Measurements from ENCODE around the gene UPK1A. TPM values are rescaled to one million over a fixed set of nuclear protein-coding genes. Genes with fewer than 3 reads are reported as not detected.

Gene UPK1A
- total and polyA plus RNA-seq, 9 of the 15 experiments (the other 6 are each of a cell fraction or from before 2014, with no cell fraction given), result 0.06 to 0.13 TPM; not detected in 7

- TF ChIP-seq, protein P1, sequence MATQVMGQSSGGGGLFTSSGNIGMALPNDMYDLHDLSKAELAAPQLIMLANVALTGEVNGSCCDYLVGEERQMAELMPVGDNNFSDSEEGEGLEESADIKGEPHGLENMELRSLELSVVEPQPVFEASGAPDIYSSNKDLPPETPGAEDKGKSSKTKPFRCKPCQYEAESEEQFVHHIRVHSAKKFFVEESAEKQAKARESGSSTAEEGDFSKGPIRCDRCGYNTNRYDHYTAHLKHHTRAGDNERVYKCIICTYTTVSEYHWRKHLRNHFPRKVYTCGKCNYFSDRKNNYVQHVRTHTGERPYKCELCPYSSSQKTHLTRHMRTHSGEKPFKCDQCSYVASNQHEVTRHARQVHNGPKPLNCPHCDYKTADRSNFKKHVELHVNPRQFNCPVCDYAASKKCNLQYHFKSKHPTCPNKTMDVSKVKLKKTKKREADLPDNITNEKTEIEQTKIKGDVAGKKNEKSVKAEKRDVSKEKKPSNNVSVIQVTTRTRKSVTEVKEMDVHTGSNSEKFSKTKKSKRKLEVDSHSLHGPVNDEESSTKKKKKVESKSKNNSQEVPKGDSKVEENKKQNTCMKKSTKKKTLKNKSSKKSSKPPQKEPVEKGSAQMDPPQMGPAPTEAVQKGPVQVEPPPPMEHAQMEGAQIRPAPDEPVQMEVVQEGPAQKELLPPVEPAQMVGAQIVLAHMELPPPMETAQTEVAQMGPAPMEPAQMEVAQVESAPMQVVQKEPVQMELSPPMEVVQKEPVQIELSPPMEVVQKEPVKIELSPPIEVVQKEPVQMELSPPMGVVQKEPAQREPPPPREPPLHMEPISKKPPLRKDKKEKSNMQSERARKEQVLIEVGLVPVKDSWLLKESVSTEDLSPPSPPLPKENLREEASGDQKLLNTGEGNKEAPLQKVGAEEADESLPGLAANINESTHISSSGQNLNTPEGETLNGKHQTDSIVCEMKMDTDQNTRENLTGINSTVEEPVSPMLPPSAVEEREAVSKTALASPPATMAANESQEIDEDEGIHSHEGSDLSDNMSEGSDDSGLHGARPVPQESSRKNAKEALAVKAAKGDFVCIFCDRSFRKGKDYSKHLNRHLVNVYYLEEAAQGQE (IDR thresholded peaks at IDR 0.05; ENCODE audit: borderline replicate concordance), result no peak
- TF ChIP-seq, protein P1 (CRISPR knock-in tag; IDR thresholded peaks at IDR 0.05; ENCODE audit: low read depth), result peak; percentile 30; the same call in 1 of the 2 replicates
- no peak for TF ChIP-seq DNMT1 (IDR thresholded peaks at IDR 0.05)
- peak; percentile 97 for TF ChIP-seq E2F8 (IDR thresholded peaks at IDR 0.05; ENCODE audit: low read depth, partially characterized antibody)
- no peak for TF ChIP-seq ADNP (tag; IDR thresholded peaks at IDR 0.05)
- TF ChIP-seq TGIF2 (CRISPR knock-in tag; IDR thresholded peaks at IDR 0.05), result no peak
- peak; percentile 100 for TF ChIP-seq ATF1 (CRISPR knock-in tag; IDR thresholded peaks at IDR 0.05)
- peak; percentile 100 for TF ChIP-seq ATF1 (tag; IDR thresholded peaks at IDR 0.05)
- TF ChIP-seq, protein P2, sequence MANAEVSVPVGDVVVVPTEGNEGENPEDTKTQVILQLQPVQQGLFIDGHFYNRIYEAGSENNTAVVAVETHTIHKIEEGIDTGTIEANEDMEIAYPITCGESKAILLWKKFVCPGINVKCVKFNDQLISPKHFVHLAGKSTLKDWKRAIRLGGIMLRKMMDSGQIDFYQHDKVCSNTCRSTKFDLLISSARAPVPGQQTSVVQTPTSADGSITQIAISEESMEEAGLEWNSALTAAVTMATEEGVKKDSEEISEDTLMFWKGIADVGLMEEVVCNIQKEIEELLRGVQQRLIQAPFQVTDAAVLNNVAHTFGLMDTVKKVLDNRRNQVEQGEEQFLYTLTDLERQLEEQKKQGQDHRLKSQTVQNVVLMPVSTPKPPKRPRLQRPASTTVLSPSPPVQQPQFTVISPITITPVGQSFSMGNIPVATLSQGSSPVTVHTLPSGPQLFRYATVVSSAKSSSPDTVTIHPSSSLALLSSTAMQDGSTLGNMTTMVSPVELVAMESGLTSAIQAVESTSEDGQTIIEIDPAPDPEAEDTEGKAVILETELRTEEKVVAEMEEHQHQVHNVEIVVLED (CRISPR knock-in tag; IDR thresholded peaks at IDR 0.05), result peak; percentile 67
- TF ChIP-seq, protein P3, sequence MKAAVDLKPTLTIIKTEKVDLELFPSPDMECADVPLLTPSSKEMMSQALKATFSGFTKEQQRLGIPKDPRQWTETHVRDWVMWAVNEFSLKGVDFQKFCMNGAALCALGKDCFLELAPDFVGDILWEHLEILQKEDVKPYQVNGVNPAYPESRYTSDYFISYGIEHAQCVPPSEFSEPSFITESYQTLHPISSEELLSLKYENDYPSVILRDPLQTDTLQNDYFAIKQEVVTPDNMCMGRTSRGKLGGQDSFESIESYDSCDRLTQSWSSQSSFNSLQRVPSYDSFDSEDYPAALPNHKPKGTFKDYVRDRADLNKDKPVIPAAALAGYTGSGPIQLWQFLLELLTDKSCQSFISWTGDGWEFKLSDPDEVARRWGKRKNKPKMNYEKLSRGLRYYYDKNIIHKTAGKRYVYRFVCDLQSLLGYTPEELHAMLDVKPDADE (conservative IDR thresholded peaks at IDR 0.05; ENCODE audit: control insufficient read depth, low read depth, low read length), result peak; percentile 46; the same call in 1 of the 2 replicates
- no peak for TF ChIP-seq DDX20 (tag; IDR thresholded peaks at IDR 0.05; ENCODE audit: low read depth)
- TF ChIP-seq PHTF2 (CRISPR knock-in tag; IDR thresholded peaks at IDR 0.05), result no peak
Measured at GRCh38 chr19:35628565-35629331, 37.6 kb upstream of the UPK1A start, which contains the start of gene RBM42 (continued).

Data from K562 (cell line).